Small intestine (tissue), 7 donors: ENCODE data around the gene RRBP1. TPM values are rescaled to one million over a fixed set of nuclear protein-coding genes. Genes with fewer than 3 reads are reported as not detected.

Source experiments
- DNase-seq, 2 donors: peaks; one replicate each; pipeline versions ENCODE4 v3.0.0 to v3.0.0-alpha.2; 2013
- FAIRE-seq: peaks from 2 replicates; lab custom pipeline; 2012; peaks lifted over from hg19 to GRCh38; lab: Jason Lieb, UNC
- H3K27ac ChIP-seq, 3 donors: one replicate each; pipeline ENCODE4 v1.5.1; 2013; ENCODE audit warnings: low read length in 2 of 3, mild to moderate bottlenecking in 2 of 3, control low read depth in 1 of 3, inconsistent platforms in 1 of 3, low read depth in 1 of 3, moderate library complexity in 1 of 3
- H3K27me3 ChIP-seq, 3 donors: one replicate each; pipeline ENCODE4 v1.6.1; 2013; ENCODE audit warnings: low read length in 3 of 3, inconsistent platforms in 1 of 3; ENCODE audit not compliant: control insufficient read depth in 3 of 3, insufficient read depth in 3 of 3
- H3K36me3 ChIP-seq, 3 donors: one replicate each; pipeline ENCODE4 v1.6.1; 2013; ENCODE audit warnings: low read length in 3 of 3, inconsistent platforms in 1 of 3, low read depth in 1 of 3, mild to moderate bottlenecking in 1 of 3, moderate library complexity in 1 of 3; ENCODE audit not compliant: control insufficient read depth in 3 of 3, insufficient read depth in 2 of 3
- H3K4me1 ChIP-seq, 3 donors: one replicate each; pipeline ENCODE4 v1.6.1; 2013; ENCODE audit warnings: low read length in 2 of 3, inconsistent platforms in 1 of 3, low read depth in 1 of 3, mild to moderate bottlenecking in 1 of 3, moderate library complexity in 1 of 3; ENCODE audit not compliant: control insufficient read depth in 3 of 3, insufficient read depth in 2 of 3
- H3K4me3 ChIP-seq, 3 donors: one replicate each; pipeline ENCODE4 v1.5.1; 2013; ENCODE audit warnings: low read length in 3 of 3, control low read depth in 1 of 3, inconsistent platforms in 1 of 3, low read depth in 1 of 3, mild to moderate bottlenecking in 1 of 3, moderate library complexity in 1 of 3
- H3K9me3 ChIP-seq, 2 donors: one replicate each; pipeline ENCODE4 v1.6.1; 2013; ENCODE audit warnings: low read depth in 1 of 2, low read length in 1 of 2; ENCODE audit not compliant: control insufficient read depth in 2 of 2, insufficient read depth in 1 of 2
- WGBS, 3 donors: extraction: QIAGEN DNeasy Blood & Tissue Kit; methylation state at CpG; one replicate each; pipeline ENCODE4 v1.1.7; 2013; 5-methylcytosine and 5-hydroxymethylcytosine counted together
- polyA plus RNA-seq, 4 donors: library from polyadenylated mRNA; stranded (reverse) in 3 of 4; unstranded in 1 of 4; fragments of 200-250 nt in 3 of 4; fragments of 120-200 nt in 1 of 4; gene quantifications; one replicate each; pipeline versions ENCODE4 v1.2.1 to v1.2.3, GENCODE V29; 2013
- donor health status: healthy with polysubstance abuse.
- donor health status: control.
- donor health status: control.
- donor health status: Bipolar disorder and iron deficiency.
- donor health status: healthy.

Gene RRBP1
- polyA plus RNA-seq, 4 donors, result 45.2 to 232 (median 112) TPM

DNA sequence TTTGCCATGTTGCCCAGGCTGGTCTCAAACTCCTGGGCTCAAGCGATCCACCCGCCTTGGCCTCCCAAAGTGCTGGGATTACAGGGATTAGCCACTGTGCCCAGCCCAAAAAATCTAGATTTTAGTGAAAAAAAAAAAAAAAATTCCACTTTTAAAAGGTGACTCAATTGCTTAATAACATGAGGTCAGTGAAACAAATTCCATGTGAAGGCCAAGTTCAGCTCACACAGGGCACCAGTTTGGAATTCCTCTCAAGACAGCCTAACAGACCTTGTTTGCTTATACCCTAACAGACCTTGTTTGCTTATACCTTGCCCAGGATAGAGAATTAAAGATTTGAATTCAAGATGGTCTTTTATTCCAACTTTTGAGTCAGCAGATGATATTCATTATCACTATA is 5.1 kb downstream of the RRBP1 start:
- Histone ChIP-seq H3K27ac (no peak overlapping the region), H3K27me3 (no peaks in the 10 kb centered on the region), H3K36me3 (peaks cover 0 to 58% (median 6%) of the 10 kb centered on the region in 3 donors), H3K9me3 (no peaks in the 10 kb centered on the region), H3K4me1 (peaks cover 2 to 24% (median 5%) of the 10 kb centered on the region in 3 donors), H3K4me3 (no peak overlapping the region)
- FAIRE-seq (no peak), DNase-seq (no peak)
- 90 to 100% (median 95%) methylated on average over 2 of the region's 2 CpGs for WGBS, 3 donors

DNA sequence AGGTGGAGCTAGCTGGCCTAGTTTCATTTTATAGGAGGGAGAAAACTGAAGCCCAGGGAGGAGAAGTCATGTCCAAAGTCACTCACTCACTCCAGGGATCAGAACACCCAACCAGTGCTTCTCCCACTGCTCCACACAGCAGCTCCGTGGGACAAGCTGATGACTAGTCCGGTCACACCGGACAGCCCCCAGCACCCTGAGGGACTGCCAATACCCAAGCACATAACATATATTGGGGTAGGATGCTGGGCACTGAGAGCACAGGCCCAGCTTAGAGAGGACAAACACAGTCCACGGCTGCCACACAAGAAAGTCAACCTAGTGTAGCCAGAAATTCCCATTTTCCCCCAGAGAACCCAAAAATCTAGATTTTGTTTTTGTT is 5.7 kb downstream of the RRBP1 start:
- no peak for FAIRE-seq
- Histone ChIP-seq H3K4me1 (peaks cover 2 to 24% (median 5%) of the 10 kb centered on the region in 3 donors), H3K27me3 (no peaks in the 10 kb centered on the region), H3K4me3 (no peak overlapping the region), H3K9me3 (no peaks in the 10 kb centered on the region), H3K27ac (no peak overlapping the region), H3K36me3 (peaks cover 0 to 64% (median 6%) of the 10 kb centered on the region in 3 donors)
- no peak for DNase-seq
- 79 to 85% (median 82%) methylated on average over 4 of the region's 4 CpGs for WGBS, 3 donors

DNA sequence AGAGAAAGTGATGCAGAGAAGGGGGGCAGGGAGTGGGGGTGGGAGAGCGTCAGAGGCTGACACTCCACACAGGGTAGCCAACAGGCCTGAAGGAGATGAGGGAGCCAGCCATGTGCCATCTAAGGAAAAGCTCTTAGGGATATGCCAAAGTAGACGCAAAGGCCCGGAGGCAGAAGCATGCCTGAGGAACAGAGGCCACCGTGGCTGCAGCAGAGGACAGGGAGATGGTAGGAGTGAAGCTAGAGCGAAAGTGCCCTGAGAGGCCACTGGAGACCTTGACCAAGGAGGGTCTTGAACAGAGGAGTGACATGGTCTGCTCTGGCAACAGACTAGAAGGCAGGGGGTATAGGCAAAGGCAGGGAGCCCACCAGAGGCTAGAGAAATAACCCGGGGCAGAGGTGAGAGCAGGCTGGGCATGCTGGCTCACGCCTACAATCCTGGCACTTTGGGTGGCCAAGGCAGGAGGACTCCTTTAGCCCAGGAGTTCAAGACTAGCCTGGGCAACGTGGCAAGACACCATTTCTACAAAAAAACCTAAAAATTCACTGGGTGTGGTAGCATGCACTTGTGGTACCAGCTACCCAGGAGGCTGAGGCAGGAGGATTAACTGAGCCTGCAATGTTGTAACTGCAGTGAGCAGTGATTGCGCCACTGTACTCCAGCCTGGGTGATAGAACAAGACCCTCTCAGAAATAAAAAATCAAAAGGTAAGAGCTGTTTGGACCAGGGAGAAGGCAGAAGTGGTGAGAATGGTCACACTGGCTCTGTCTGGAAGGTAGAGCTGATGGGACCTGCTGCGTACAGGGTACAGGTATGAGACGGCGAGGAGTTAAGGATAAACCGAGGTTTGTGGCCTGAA is 6.3 kb downstream of the RRBP1 start:
- peaks cover 0 to 66% (median 6%) of the 10 kb centered on the region in 3 donors for H3K36me3 ChIP-seq
- H3K4me1 ChIP-seq, result peaks cover 2 to 24% (median 5%) of the 10 kb centered on the region in 3 donors
- no peaks in the 10 kb centered on the region for H3K27me3 ChIP-seq
- no peaks in the 10 kb centered on the region for H3K9me3 ChIP-seq
- FAIRE-seq (no peak), DNase-seq (no peak)
- WGBS, 3 donors, result 69 to 84% (median 77%) methylated on average over 13 of the region's 13 CpGs
- H3K27ac ChIP-seq, result no peak overlapping the region
- no peak overlapping the region for H3K4me3 ChIP-seq

DNA sequence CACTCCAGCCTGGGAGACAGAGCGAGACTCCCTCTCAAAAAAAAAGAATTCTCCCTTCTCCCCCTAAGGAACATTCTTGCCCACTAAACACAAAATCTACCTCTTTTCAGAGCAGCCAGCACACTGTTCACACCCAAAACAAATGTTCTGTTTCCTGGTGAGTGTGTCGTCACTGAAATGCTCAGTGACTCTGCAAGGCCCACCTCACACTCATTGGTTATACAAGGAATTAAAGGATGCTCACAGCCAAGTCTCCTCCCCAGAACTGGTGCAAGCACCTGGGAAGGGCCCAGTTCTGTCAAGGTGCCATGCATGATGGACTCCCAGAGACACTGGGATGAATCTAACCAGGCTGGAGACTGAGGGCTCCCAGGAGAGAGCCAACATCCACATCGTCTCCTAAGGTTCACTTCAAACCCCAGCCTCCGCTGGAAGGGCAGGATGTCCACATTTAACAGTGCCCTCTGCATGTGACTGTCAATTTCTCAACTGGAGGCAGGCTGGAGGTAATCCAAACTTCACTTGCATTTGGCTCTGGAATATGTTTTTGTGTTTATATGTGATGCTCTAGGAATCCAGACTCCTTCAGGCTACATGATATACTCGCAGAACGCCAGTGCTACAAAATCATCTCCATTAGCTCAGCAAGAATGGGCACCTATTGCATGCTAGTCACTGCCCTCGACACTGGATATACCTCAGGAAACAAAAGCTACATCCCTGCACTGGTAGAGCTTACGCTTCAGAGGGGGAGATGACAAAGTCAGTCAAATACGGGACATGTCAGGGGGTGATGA is 7.1 kb downstream of the RRBP1 start:
- Histone ChIP-seq H3K27ac (no peak overlapping the region), H3K9me3 (no peaks in the 10 kb centered on the region), H3K4me1 (peaks cover 0 to 19% (median 5%) of the 10 kb centered on the region in 3 donors), H3K36me3 (peaks cover 0 to 59% (median 6%) of the 10 kb centered on the region in 3 donors), H3K27me3 (no peaks in the 10 kb centered on the region), H3K4me3 (no peak overlapping the region)
- 71 to 75% (median 72%) methylated on average over 9 of the region's 9 CpGs for WGBS, 3 donors
- DNase-seq, result no peak
- no peak for FAIRE-seq

DNA sequence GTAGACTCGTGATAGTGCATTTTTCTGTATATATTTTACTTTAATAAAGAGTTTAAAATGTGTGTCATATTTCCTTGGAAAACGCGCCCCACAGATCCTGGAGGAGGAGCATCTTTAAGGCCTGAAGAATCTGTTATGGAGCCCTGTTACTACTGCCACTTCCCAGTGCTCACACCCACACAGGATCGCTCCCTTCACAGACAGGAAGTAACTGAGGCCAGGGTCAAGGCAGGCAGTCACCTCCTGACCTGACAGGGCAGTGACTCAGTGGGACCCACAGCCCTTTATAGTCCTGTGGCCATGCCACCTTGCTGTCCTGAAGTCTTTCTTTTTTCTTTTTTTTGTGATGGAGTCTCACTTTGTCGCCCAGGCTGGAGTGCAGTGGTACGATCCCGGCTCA is 9.0 kb downstream of the RRBP1 start:
- H3K4me1 ChIP-seq, result peaks cover 0 to 5% (median 2%) of the 10 kb centered on the region in 3 donors
- FAIRE-seq (no peak), DNase-seq (no peak)
- H3K27ac ChIP-seq, result no peak overlapping the region
- 85 to 86% (median 85%) methylated on average over 7 of the region's 7 CpGs for WGBS, 3 donors
- H3K4me3 ChIP-seq, result no peak overlapping the region
- no peaks in the 10 kb centered on the region for H3K9me3 ChIP-seq
- no peaks in the 10 kb centered on the region for H3K27me3 ChIP-seq
- H3K36me3 ChIP-seq, result peaks cover 2 to 53% (median 4%) of the 10 kb centered on the region in 3 donors

DNA sequence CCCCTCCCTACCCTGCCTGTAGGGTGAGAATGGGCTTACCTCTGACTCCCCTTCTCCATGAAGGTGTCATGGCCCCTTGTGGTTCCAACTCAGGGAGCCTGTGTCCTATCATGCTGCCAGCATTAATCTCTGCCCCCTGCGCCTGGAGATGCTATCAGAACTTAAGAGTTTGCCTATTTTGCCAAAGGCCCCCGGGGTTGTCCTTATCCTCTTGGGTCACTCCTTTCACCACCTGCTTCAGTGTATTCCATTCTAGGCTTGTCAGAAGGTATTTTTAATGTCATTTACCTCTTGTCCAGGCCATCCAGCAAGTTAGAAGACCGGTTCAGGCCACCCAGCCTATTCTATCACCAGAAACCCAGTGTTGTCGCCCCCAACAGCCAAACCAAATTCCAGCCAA is 10.5 kb downstream of the RRBP1 start:
- Histone ChIP-seq H3K9me3 (no peaks in the 10 kb centered on the region), H3K4me1 (peaks cover 0 to 5% (median 2%) of the 10 kb centered on the region in 3 donors), H3K4me3 (no peak overlapping the region), H3K27ac (no peak overlapping the region), H3K36me3 (peaks cover 5 to 49% (median 5%) of the 10 kb centered on the region in 3 donors), H3K27me3 (no peaks in the 10 kb centered on the region)
- no peak for FAIRE-seq
- no peak for DNase-seq
- 74 to 82% (median 78%) methylated on average over 4 of the region's 4 CpGs for WGBS, 3 donors

DNA sequence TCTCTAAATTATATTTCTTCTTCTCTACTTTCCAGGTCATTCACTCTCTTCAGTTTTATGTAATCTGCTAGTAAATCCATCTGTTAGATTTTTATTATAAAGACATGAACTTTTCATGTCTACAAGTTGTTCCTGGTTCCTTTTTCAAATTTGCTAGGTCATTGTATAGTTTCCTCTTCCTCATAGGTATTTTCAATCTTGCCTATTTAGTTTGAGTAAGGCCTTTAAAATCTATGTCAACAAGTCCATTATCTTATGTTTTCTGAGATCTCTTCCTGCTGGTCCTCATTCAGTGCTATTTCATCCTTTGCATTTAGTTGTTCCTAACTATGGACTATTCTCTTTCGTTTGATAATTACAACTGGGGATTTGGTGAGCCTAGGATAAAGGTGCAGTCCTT is 11.0 kb downstream of the RRBP1 start:
- no peaks in the 10 kb centered on the region for H3K9me3 ChIP-seq
- no peak overlapping the region for H3K27ac ChIP-seq
- H3K4me3 ChIP-seq, result no peak overlapping the region
- WGBS, 3 donors, result 59 to 70% (median 59%) methylated on average over 1 of the region's 1 CpG
- DNase-seq (no peak), FAIRE-seq (no peak)
- H3K4me1 ChIP-seq, result peaks cover 0 to 5% (median 2%) of the 10 kb centered on the region in 3 donors
- H3K27me3 ChIP-seq, result no peaks in the 10 kb centered on the region
- H3K36me3 ChIP-seq, result peaks cover 5 to 43% (median 5%) of the 10 kb centered on the region in 3 donors

DNA sequence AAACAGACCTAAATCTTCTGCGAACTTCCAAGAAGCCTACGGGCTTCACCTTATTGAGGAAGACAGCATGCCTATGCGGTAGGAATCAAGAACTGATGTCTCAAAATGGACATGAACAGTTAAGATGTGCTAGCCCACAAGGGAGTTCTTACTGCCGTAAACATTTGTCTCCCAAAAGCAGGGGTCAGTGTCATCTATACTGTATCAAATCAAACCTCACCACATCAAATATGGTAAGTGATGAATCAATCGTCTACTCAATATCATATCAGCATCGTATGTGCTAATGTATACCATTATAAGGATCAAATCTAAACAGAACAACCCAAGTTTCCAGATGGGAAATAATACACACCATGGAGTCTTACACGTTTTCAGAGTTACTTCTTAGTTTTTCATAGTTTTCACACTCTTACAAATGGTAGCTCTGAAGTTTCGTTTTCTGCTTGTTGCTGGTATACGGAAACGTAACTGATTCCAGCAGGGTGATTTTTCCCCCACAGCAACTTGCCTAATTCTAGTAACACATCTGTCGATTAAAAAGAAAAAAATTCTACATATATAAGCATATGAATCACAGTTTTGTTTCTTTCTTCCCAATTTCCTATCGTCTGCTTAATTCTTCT is 12.6 kb downstream of the RRBP1 start:
- no peak overlapping the region for H3K4me3 ChIP-seq
- 81 to 86% (median 82%) methylated on average over 12 of the region's 12 CpGs for WGBS, 3 donors
- no peaks in the 10 kb centered on the region for H3K27me3 ChIP-seq
- no peak overlapping the region for H3K27ac ChIP-seq
- peaks cover 3 to 32% (median 5%) of the 10 kb centered on the region in 3 donors for H3K36me3 ChIP-seq
- no peak for DNase-seq
- no peak for FAIRE-seq
- H3K9me3 ChIP-seq, result no peaks in the 10 kb centered on the region
- H3K4me1 ChIP-seq, result peaks cover 0 to 7% (median 0%) of the 10 kb centered on the region in 3 donors
